Muscle layer of colon (tissue), 2 donors: Measurements from ENCODE around the gene WDR82.
A peak's percentile ranks its signal among the peaks of the same experiment; 100 is the strongest.

ENCODE experiments used
- H3K27ac ChIP-seq: one replicate; pipeline ENCODE4 v1.7.0; 2013; ENCODE audit warnings: low read depth, mild to moderate bottlenecking, low read length, moderate library complexity
- H3K27me3 ChIP-seq, 2 donors: one replicate each; pipeline ENCODE4 v1.7.0; 2013; ENCODE audit warnings: low read length in 2 of 2, mild to moderate bottlenecking in 2 of 2; ENCODE audit not compliant: insufficient read depth in 2 of 2, control insufficient read depth in 1 of 2
- H3K36me3 ChIP-seq: one replicate; pipeline ENCODE4 v1.7.0; 2013; ENCODE audit warnings: mild to moderate bottlenecking, low read length; ENCODE audit not compliant: insufficient read depth
- H3K4me1 ChIP-seq: one replicate; pipeline ENCODE4 v1.7.0; 2013; ENCODE audit warnings: mild to moderate bottlenecking, low read length; ENCODE audit not compliant: insufficient read depth
- H3K4me3 ChIP-seq, 2 donors: one replicate each; pipeline ENCODE4 v1.7.0; 2013; ENCODE audit warnings: low read length in 2 of 2, low read depth in 1 of 2, mild to moderate bottlenecking in 1 of 2, moderate library complexity in 1 of 2
- H3K9ac ChIP-seq: one replicate; pipeline ENCODE4 v1.7.0; 2013; ENCODE audit warnings: low read length
- H3K9me3 ChIP-seq: one replicate; pipeline ENCODE4 v1.7.0; 2013; ENCODE audit warnings: mild to moderate bottlenecking, low read length
- donor health status: abdominal sarcoma.
- donor health status: Adenocarcinoma of cecum.

WDR82 gene

DNA sequence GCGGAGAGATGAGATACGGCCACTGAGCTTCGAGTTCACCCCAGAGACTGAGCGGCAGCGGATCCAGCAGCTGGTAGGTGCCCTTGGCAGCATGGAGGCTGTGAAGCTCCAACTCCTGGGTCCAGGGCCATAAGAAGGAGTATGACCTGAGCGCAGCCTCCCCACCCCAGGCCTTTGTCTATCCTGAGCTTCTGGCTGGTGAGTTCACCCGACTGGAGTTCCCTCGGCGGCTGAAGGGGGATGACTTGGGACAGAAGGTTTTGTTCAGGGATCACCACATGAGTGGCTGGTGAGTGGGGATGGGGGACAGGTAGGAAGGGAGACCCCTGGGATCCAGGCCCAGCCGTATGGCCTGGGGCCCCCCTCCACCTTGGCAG, 30.3 kb downstream of the WDR82 start:
- Histone ChIP-seq H3K4me1 (peaks cover 17% of the 10 kb centered on the region), H3K9ac (no peak overlapping the region), H3K27ac (no peak overlapping the region), H3K9me3 (no peaks in the 10 kb centered on the region), H3K4me3 (no peak overlapping the region), H3K36me3 (peaks cover 33% of the 10 kb centered on the region), H3K27me3 (no peaks in the 10 kb centered on the region)

DNA sequence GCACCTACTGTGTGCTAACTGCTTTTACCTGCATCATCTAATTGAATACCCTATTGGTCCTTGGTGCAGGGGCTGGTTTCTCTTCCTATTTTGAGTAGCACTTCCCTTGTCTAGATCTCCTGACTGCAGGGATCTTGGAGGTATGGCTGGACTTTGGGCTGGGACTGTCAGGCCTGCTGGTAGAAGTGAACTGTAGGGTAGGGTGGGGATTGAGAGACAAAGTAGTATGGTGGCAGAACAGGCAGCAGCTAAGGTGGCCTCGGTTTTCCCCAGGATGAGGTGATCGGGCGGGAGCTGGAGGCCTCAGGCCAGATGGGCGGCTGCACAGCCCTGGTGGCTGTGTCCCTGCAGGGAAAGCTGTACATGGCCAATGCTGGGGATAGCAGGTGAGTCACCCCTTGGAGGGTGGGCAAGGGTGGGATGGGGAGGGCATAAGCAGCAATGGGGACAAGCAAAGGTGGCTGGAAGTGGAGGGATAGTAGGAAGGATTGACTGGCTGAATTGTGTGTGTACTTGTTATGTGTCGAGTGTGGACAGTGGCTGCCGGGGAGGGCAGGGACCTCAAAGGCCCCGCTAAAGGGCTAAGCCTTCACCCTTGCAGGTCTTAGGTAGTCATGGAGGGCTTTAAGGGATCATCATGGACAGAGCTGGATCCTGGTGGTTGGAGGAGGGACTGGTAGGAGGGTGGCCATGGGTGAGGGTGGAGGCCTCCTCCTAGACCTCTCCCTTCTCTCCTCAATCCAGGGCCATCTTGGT, 30.9 kb downstream of the WDR82 start:
- no peak overlapping the region for H3K27ac ChIP-seq
- no peaks in the 10 kb centered on the region for H3K9me3 ChIP-seq
- H3K36me3 ChIP-seq: peaks cover 31% of the 10 kb centered on the region
- H3K4me1 ChIP-seq: peaks cover 17% of the 10 kb centered on the region
- no peak overlapping the region for H3K4me3 ChIP-seq
- no peak overlapping the region for H3K9ac ChIP-seq
- no peaks in the 10 kb centered on the region for H3K27me3 ChIP-seq

- no peaks in the 10 kb centered on the region for H3K9me3 ChIP-seq
- H3K4me1 ChIP-seq: peaks cover 17% of the 10 kb centered on the region
- no peaks in the 10 kb centered on the region for H3K27me3 ChIP-seq
- H3K27ac ChIP-seq: peak overlapping the region; percentile 92
- H3K9ac ChIP-seq: no peak overlapping the region
- peaks cover 30% of the 10 kb centered on the region for H3K36me3 ChIP-seq
- peak overlapping the region; percentile 9 to 76 for H3K4me3 ChIP-seq
Measured at GRCh38 chr3:52246728-52247408, 31.6 kb downstream of the WDR82 start.

DNA sequence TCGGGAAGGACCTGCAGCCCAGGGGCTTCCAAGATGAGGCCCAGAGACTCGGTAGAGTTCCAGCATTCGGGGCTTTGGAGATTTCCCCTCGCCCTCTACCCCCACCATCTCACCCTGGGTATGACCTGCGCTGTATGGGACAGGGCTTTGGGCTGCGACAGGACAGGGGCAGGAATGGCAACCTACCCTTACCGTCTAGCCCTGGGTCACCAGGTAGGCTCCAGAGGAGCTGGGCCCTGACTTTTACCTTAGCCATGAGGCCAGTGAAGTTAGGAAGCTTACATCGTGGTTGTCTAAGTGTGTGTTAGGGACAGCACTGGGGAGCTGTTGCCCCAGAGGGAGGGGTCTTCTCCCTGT, 32.2 kb downstream of the WDR82 start:
- no peaks in the 10 kb centered on the region for H3K27me3 ChIP-seq
- H3K27ac ChIP-seq: peak overlapping the region; percentile 92
- H3K4me3 ChIP-seq: peak overlapping the region; percentile 9 to 76
- H3K36me3 ChIP-seq: peaks cover 23% of the 10 kb centered on the region
- peak overlapping the region; percentile 79 for H3K9ac ChIP-seq
- peaks cover 17% of the 10 kb centered on the region for H3K4me1 ChIP-seq
- H3K9me3 ChIP-seq: no peaks in the 10 kb centered on the region

GRCh38 chr3:52245322-52246263, 32.9 kb downstream of the WDR82 start, which contains the start of gene PPM1M:
Gene PPM1M, plus strand, starts transcription at chr3:52245759. Its CDS starts 66 bp downstream, at chr3:52245825.
- Histone ChIP-seq H3K27me3 (no peaks in the 10 kb centered on the region), H3K9me3 (no peaks in the 10 kb centered on the region), H3K36me3 (peaks cover 17% of the 10 kb centered on the region), H3K9ac (peak within 1 kb of the TSS; percentile 79), H3K4me1 (peaks cover 17% of the 10 kb centered on the region), H3K27ac (peak within 1 kb of the TSS; percentile 92), H3K4me3 (peak within 1 kb of the TSS; percentile 62 to 76)

DNA sequence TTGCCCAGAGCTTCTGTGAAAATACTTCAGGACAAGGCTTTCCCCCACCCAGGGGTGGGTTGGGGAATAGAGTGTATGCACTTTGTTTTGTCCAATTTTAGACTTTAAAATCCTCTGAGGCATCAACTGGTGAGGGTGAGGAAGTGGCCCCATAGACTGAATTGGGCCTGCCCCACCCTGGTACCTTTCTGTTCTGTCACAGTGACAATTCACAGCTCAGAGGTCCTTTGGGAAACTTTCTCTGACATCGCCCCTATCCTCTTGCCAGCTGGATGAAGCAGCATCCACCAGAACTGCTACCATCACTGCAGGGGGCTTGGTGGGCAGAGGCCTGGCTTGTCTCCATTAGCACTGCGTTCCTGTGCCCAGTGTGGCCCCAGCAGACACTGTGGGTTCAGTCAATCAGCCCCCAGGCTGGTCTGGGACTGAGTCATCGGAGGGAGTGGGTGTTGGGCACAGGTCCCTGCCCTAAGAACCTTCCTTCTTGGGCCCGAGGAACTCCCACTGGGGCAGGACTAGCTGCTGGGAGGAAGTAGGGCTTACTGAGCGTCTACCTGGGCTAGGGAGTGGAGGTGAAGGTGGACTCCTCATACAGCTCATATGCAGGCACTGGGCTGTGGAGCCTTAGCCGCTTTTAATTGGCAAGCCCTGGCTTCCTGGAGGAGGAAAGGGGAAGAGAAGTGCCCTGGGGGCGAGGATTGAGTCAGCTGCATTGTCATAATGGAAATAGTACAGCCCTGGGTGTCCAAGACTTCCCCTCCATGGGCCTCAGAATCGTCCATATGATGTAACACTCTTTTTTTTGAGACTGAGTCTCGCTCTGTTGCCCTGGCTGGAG, 34.4 kb downstream of the WDR82 start:
- Histone ChIP-seq H3K36me3 (peaks cover 10% of the 10 kb centered on the region), H3K27me3 (no peaks in the 10 kb centered on the region), H3K4me1 (peaks cover 25% of the 10 kb centered on the region), H3K9ac (no peak overlapping the region), H3K9me3 (no peaks in the 10 kb centered on the region), H3K27ac (no peak overlapping the region), H3K4me3 (no peak overlapping the region)

DNA sequence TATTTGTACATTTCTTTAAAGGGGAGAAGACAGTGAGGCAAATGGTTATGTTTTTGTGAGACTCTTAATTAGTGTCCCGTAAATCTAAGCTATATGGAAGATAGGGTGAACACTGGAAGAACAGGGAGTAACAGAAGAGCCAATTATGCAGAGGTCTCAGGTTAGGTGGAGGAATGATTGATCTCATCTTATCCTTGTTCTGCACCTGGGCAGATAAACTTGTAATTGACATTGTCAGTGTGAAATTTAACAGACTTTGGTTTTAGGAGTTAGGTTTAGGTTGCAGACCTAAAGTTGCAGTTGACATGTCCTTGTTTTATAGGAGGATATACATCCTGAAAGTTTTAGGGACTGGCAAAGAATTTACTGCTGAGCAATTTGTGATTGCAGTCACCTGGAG, 36.4 kb downstream of the WDR82 start:
- Histone ChIP-seq H3K4me3 (no peak overlapping the region), H3K4me1 (peaks cover 37% of the 10 kb centered on the region), H3K27ac (no peak overlapping the region), H3K36me3 (no peaks in the 10 kb centered on the region), H3K9me3 (no peaks in the 10 kb centered on the region), H3K9ac (no peak overlapping the region), H3K27me3 (no peaks in the 10 kb centered on the region)

- no peaks in the 10 kb centered on the region for H3K9me3 ChIP-seq
- H3K27me3 ChIP-seq: no peaks in the 10 kb centered on the region
- no peaks in the 10 kb centered on the region for H3K36me3 ChIP-seq
- H3K4me3 ChIP-seq: no peak overlapping the region
- no peak overlapping the region for H3K27ac ChIP-seq
- peaks cover 39% of the 10 kb centered on the region for H3K4me1 ChIP-seq
- no peak overlapping the region for H3K9ac ChIP-seq
Measured at GRCh38 chr3:52240886-52241370, 37.5 kb downstream of the WDR82 start.

DNA sequence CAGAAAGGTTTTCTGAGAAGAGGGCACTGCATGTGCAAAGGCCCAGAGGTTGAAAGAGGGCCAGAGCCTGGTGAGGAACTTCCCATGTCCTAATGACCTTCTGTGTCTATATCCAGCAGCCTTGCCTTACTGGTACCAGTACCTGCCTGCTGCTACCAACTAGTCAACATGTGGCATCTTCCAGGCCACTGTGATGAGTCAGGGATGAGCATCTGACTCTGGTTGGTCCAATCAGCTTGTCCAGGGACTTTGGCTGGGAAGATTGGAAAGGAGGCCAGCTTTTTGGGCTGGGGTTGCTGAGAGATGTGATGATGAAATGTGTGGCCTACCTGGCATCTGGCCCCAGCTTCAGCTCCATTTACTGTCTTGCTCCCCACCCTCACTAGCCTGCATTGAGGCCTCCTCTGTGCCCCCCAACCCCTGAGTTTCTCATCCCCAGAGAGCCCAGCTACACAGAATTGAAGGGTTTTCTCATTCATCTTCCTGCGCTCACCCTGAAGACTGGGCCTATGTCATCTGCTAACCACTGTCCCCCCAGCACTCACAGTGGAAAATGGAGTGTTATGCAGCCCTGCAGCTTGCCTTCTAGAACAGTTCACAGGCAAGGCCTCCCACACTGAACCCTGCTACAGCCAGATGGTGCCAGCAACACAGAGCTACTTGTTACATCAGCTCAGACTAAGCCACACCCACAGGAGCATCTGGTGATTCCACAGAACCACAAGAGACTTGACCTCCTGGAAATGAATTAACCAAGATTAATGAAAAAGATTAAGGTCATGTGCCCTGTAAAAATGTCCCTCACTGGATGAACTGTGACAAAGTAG, 38.2 kb downstream of the WDR82 start:
- H3K27me3 ChIP-seq: no peaks in the 10 kb centered on the region
- no peak overlapping the region for H3K9ac ChIP-seq
- H3K4me3 ChIP-seq: no peak overlapping the region
- H3K36me3 ChIP-seq: peaks cover 4% of the 10 kb centered on the region
- peaks cover 44% of the 10 kb centered on the region for H3K4me1 ChIP-seq
- H3K27ac ChIP-seq: peak overlapping the region; percentile 99
- H3K9me3 ChIP-seq: no peaks in the 10 kb centered on the region
